WTC11 (cell line): ENCODE measurements around the gene ALPI. TPM values are rescaled to one million over a fixed set of nuclear protein-coding genes. Genes with fewer than 3 reads are reported as not detected.

Experiments
- ATAC-seq: fragments of 200-7000 bp; cut with Tn5 transposase; 2 replicates; pipeline ENCODE4 v1.10.0; 2021; ENCODE audit warnings: mild to moderate bottlenecking, moderate library complexity
- CTCF ChIA-PET: fragments of 300-600 bp; sonication (Branson Sonifier 250); formaldehyde crosslinking; loops from one replicate; lab custom pipeline; 2021; ENCODE audit warnings: antibody characterized with exemption; lab: Charles Lee
- POLR2A ChIA-PET: fragments of 350-600 bp; sonication (Branson Sonifier 250); formaldehyde crosslinking; loops from one replicate; lab custom pipeline; 2021; ENCODE audit warnings: antibody characterized with exemption; lab: Charles Lee
- DNase-seq: peaks from one replicate; pipeline ENCODE4 v3.0.0; 2021; ENCODE audit warnings: low spot score
- H3K27ac Mint-ChIP-seq: 2 replicates; pipeline ENCODE4 v1.8.0; 2021; ENCODE audit warnings: mixed read lengths
- H3K27me3 Mint-ChIP-seq: 2 replicates; pipeline ENCODE4 v1.8.0; 2021; ENCODE audit warnings: low read depth, mild to moderate bottlenecking, moderate library complexity, mixed read lengths
- H3K36me3 Mint-ChIP-seq: 2 replicates; pipeline ENCODE4 v1.8.0; 2021; ENCODE audit warnings: mixed read lengths
- H3K4me1 Mint-ChIP-seq: 2 replicates; pipeline ENCODE4 v1.8.0; 2022; ENCODE audit warnings: mixed read lengths
- H3K4me3 Mint-ChIP-seq: 2 replicates; pipeline ENCODE4 v1.8.0; 2021; ENCODE audit warnings: mild to moderate bottlenecking, moderate library complexity, mixed read lengths
- H3K9me3 Mint-ChIP-seq: 2 replicates; pipeline ENCODE4 v1.8.0; 2021; ENCODE audit warnings: mixed read lengths
- E2F4 ChIP-seq: sonication (generic); formaldehyde crosslinking; IDR thresholded peaks from 2 replicates; pipeline ENCODE4 v1.8.1; 2022; ENCODE audit warnings: low read depth, mild to moderate bottlenecking, moderate library complexity, missing genetic modification reagents, borderline replicate concordance
- EMX1 ChIP-seq: fragments of 250-450 bp; sonication (Bioruptor Pico); IDR thresholded peaks from 2 replicates; pipeline ENCODE4 v1.8.0; 2021; ENCODE audit warnings: mild to moderate bottlenecking
- KAT7 ChIP-seq: sonication (generic); formaldehyde crosslinking; IDR thresholded peaks from 2 replicates; pipeline ENCODE4 v1.8.1; 2023; ENCODE audit warnings: missing genetic modification reagents, mild to moderate bottlenecking, borderline replicate concordance
- NFYB ChIP-seq: sonication (generic); formaldehyde crosslinking; conservative IDR thresholded peaks from 2 replicates; pipeline ENCODE4 v1.8.0; 2022; ENCODE audit warnings: low read depth, missing genetic modification reagents
- OVOL2 ChIP-seq: fragments of 250-450 bp; sonication (Bioruptor Pico); IDR thresholded peaks from 2 replicates; pipeline ENCODE4 v1.9.0; 2021; ENCODE audit warnings: mild to moderate bottlenecking, borderline replicate concordance
- RELA ChIP-seq: sonication (generic); formaldehyde crosslinking; IDR thresholded peaks from 2 replicates; pipeline ENCODE4 v1.8.1; 2022; ENCODE audit warnings: missing genetic modification reagents, mild to moderate bottlenecking, borderline replicate concordance
- STAT6 ChIP-seq: sonication (generic); formaldehyde crosslinking; conservative IDR thresholded peaks from 2 replicates; pipeline ENCODE4 v1.8.1; 2023; ENCODE audit warnings: mild to moderate bottlenecking, low read depth, missing genetic modification reagents, moderate library complexity
- ZNF138 ChIP-seq: sonication (generic); formaldehyde crosslinking; conservative IDR thresholded peaks from 2 replicates; pipeline ENCODE4 v1.8.1; 2022; ENCODE audit warnings: mild to moderate bottlenecking, moderate library complexity, missing genetic modification reagents
- ZNF232 ChIP-seq: sonication (generic); formaldehyde crosslinking; IDR thresholded peaks from 2 replicates; pipeline ENCODE4 v1.8.0; 2022; ENCODE audit warnings: mild to moderate bottlenecking, missing genetic modification reagents
- total RNA-seq: library from RNA; stranded (reverse); gene quantifications from 3 replicates; pipeline ENCODE4 v1.2.3, GENCODE V29; 2021
- TF ChIP-seq, protein P1 (sequence below): sonication (generic); formaldehyde crosslinking; IDR thresholded peaks from 2 replicates; pipeline ENCODE4 v1.8.0; 2022; ENCODE audit warnings: mild to moderate bottlenecking, missing genetic modification reagents
- TF ChIP-seq, protein P2 (sequence below): sonication (generic); formaldehyde crosslinking; IDR thresholded peaks from 2 replicates; pipeline ENCODE4 v1.8.1; 2023; ENCODE audit warnings: mild to moderate bottlenecking, missing genetic modification reagents

The ALPI gene
- total RNA-seq, 1 experiment from 2014 or later, result not detected

DNA sequence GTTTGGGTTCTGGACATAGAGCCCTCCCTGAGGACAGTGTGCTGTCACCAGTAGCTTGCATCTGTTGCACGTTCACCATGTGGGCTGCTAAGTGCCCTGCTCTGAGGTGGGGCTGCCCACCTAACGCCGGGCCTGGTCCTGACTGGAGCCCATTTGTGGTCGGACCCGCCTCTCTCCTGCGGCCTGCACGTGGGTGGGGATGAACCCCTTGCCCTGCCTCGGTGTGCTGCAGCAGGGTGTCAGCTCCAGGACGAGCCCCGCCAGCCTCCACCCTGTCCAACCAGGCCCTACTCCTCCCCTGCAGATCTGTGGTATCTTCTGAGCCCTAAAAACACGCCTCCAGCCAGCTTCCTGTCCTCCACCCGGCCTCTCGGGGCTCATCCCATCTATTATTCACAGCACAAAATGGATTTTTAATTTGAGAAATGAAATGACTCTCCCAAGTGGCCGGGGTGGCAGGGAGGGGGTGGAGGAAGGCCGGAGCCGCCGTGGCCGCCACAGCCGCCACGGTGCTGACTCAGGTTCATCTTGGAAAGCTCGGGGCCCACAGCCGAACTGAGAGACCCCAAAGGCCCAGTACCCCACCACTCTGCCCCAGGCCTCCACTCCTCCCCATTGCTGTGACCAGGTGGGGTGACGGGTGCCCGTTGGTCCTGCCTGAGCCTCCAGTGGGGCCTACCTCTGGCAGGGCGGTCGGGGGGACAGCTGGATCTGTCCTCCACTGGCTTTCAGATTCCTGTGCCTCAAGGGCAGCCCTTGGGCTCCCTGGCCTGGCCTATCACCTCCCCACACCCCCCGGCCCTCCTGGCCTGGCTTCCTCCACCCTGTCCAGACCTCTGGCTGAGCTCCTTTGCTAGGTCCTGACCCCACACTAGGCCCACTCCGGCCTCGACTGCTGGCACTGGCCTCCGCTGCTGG is 34.5 kb downstream of the ALPI start (continued):
- TF ChIP-seq EMX1 (CRISPR knock-in tag), result no peak
- TF ChIP-seq, protein P1, sequence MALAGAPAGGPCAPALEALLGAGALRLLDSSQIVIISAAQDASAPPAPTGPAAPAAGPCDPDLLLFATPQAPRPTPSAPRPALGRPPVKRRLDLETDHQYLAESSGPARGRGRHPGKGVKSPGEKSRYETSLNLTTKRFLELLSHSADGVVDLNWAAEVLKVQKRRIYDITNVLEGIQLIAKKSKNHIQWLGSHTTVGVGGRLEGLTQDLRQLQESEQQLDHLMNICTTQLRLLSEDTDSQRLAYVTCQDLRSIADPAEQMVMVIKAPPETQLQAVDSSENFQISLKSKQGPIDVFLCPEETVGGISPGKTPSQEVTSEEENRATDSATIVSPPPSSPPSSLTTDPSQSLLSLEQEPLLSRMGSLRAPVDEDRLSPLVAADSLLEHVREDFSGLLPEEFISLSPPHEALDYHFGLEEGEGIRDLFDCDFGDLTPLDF (CRISPR knock-in tag), result no peak
- TF ChIP-seq OVOL2 (CRISPR knock-in tag), result no peak
- TF ChIP-seq RELA, result no peak

DNA sequence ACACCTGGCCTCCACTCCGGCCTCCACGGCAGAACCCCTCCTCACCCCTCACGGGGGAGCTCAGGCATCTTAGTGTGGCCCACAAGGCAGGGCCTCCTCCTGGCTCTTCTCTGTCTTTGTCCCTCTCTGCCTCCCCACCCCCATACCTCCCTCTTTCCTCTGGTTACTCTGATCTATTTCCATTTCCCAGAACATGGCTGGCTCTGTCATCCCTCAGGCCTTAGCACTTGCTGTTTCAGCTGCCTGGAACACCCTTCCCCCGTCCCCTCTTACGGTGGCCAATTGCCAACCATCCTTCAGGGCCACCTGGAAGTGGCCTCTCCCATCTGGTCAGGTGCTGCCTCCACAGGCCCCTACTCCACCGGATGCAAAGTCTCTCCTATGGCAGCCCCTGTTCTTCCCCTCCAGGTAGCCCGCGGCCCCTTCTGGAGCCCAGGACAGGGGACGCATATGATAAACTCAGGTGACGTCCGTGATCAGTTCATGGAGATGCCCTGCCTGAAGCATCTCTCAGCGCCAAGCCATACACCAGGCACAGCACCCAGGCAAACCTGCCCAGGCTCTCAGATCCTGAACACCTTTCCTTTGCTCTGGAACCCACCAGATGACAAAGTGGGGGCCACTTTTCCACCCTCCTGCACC is 35.3 kb downstream of the ALPI start:
- no peaks in the 10 kb centered on the region for H3K9me3 Mint-ChIP-seq
- H3K27ac Mint-ChIP-seq, result no peak overlapping the region
- H3K4me3 Mint-ChIP-seq, result no peak overlapping the region
- POLR2A ChIA-PET, result no interaction called here
- CTCF ChIA-PET, result interaction anchor here (2.6 kb wide), 1 partner anchor 30 kb away, joined by 14 read pairs; no protein-coding TSS in a partner anchor
- ATAC-seq (no peak), DNase-seq (no peak)
- H3K27me3 Mint-ChIP-seq, result peaks cover 36% of the 10 kb centered on the region
- TF ChIP-seq NFYB (CRISPR knock-in tag) (no peak), KAT7 (no peak), E2F4 (no peak)
- no peaks in the 10 kb centered on the region for H3K36me3 Mint-ChIP-seq
- H3K4me1 Mint-ChIP-seq, result peaks cover 25% of the 10 kb centered on the region

DNA sequence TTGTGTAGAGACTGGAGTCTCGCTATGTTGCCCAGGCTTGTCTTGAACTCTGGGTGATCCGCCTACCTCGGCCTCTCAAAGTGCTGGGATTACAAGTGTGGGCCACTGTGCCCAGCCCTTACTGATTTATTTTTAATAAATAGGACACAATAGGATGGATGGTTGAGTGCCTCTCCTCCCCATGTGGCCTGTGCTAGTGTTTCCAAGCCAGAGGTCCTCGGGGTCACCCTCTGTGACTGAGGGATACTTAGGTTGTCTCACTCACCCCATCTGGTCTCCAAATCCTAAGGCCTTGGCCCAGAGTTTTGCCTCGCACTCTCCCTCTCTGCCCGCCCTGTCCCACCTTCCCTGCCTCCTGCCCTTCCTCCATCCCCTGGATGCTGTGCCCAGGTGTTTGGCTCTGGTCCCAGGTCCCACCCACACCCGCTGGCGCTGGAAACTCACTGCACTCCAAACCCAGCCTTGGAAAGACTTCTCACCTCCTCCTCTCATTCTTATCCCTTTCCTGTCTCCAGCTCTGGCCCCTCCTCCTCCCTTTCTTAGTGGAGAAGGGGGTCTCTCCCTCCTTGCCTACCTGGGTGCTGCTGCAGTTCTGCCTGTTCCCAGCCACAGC is 36.4 kb downstream of the ALPI start:
- TF ChIP-seq, protein P2, sequence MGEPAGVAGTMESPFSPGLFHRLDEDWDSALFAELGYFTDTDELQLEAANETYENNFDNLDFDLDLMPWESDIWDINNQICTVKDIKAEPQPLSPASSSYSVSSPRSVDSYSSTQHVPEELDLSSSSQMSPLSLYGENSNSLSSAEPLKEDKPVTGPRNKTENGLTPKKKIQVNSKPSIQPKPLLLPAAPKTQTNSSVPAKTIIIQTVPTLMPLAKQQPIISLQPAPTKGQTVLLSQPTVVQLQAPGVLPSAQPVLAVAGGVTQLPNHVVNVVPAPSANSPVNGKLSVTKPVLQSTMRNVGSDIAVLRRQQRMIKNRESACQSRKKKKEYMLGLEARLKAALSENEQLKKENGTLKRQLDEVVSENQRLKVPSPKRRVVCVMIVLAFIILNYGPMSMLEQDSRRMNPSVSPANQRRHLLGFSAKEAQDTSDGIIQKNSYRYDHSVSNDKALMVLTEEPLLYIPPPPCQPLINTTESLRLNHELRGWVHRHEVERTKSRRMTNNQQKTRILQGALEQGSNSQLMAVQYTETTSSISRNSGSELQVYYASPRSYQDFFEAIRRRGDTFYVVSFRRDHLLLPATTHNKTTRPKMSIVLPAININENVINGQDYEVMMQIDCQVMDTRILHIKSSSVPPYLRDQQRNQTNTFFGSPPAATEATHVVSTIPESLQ (CRISPR knock-in tag), result no peak
- TF ChIP-seq ZNF232 (CRISPR knock-in tag) (no peak), ZNF138 (no peak), STAT6 (CRISPR knock-in tag) (no peak)
- CTCF ChIA-PET, result no interaction called here
- no peaks in the 10 kb centered on the region for H3K36me3 Mint-ChIP-seq
- peaks cover 27% of the 10 kb centered on the region for H3K27me3 Mint-ChIP-seq
- no peak overlapping the region for H3K27ac Mint-ChIP-seq
- DNase-seq (no peak), ATAC-seq (no peak)
- H3K4me3 Mint-ChIP-seq, result no peak overlapping the region
- POLR2A ChIA-PET, result no interaction called here
- peaks cover 25% of the 10 kb centered on the region for H3K4me1 Mint-ChIP-seq
- H3K9me3 Mint-ChIP-seq, result no peaks in the 10 kb centered on the region
